ENCODE data around the gene SVOPL. TPM values are rescaled to one million over a fixed set of nuclear protein-coding genes. Genes with fewer than 3 reads are reported as not detected.

Gene SVOPL
- total RNA-seq, 1 experiment from 2014 or later, result not detected

- no TSS peak for BruUV-seq (replicated peaks)
Measured at GRCh38 chr7:138546064-138546619, 155.0 kb downstream of the SVOPL start.

GRCh38 chr7:138545123-138545522, 156.0 kb downstream of the SVOPL start:
- CTCF ChIA-PET, result no interaction called here
- H3K36me3 ChIP-seq (ENCODE audit: control insufficient read depth in 1 of 2, insufficient read depth in 2 of 2, low read length in 2 of 2), result no peaks in the 10 kb centered on the region
- H3K4me3 ChIP-seq (replicated peaks in 1 of 2; ENCODE audit: low read depth in 1 of 2, low read length in 2 of 2), result no peak overlapping the region

More at GRCh38 chr7:138546064-138546619, 155.0 kb downstream of the SVOPL start:
- Histone ChIP-seq H3K9ac (ENCODE audit: low read length) (no peak overlapping the region), H3K9me2 (ENCODE audit: insufficient read depth) (no peaks in the 10 kb centered on the region), H3K4me1 (ENCODE audit: control insufficient read depth in 1 of 2, insufficient read depth in 2 of 2, low read length in 2 of 2) (no peaks in the 10 kb centered on the region), H4K20me1 (ENCODE audit: insufficient read depth) (no peaks in the 10 kb centered on the region), H3K27me3 (ENCODE audit: insufficient read depth, low read length) (no peaks in the 10 kb centered on the region), H3K4me2 (ENCODE audit: low read length) (no peak overlapping the region), H3K36me3 (ENCODE audit: control insufficient read depth in 1 of 2, insufficient read depth in 2 of 2, low read length in 2 of 2) (no peaks in the 10 kb centered on the region), H2AFZ (ENCODE audit: low read depth, low read length, poor library complexity, severe bottlenecking) (no peak overlapping the region), H3K79me2 (ENCODE audit: insufficient read depth, low read length) (no peaks in the 10 kb centered on the region), H3K9me3 (ENCODE audit: control insufficient read depth in 1 of 2, insufficient read depth in 1 of 2, low read depth in 1 of 2, low read length in 2 of 2) (no peaks in the 10 kb centered on the region), H3K4me3 (replicated peaks in 1 of 2; ENCODE audit: low read depth in 1 of 2, low read length in 2 of 2) (no peak overlapping the region), H3K27ac (ENCODE audit: low read depth, low read length) (no peak overlapping the region)
- ATAC-seq (no peak), DNase-seq (ENCODE audit: low read depth, low spot score) (no peak)
- ChIA-PET CTCF (no interaction called here), POLR2A (no interaction called here), RAD21 (ENCODE audit: low non-redundant PET in 1 of 2, low total read pairs in 2 of 2, uncharacterized antibody in 2 of 2, unreplicated experiment in 2 of 2) (no interaction called here)
- intact Hi-C loops (cut with micrococcal nuclease), result no loop called here
- TF ChIP-seq ATF3 (IDR thresholded peaks at IDR 0.05) (no peak), CEBPB (IDR thresholded peaks at IDR 0.05; ENCODE audit: low read depth) (no peak), EGR1 (IDR thresholded peaks at IDR 0.05; ENCODE audit: low read depth) (no peak), ZFX (IDR thresholded peaks at IDR 0.05) (no peak), RAD21 (IDR thresholded peaks at IDR 0.05; ENCODE audit: low read depth) (no peak), SP1 (IDR thresholded peaks at IDR 0.05; ENCODE audit: low read depth) (no peak), ZNF274 (IDR thresholded peaks at IDR 0.05; ENCODE audit: low read depth, low read length) (no peak), MAX (IDR thresholded peaks at IDR 0.05) (no peak), EZH2phosphoT487 (IDR thresholded peaks at IDR 0.05; ENCODE audit: borderline replicate concordance) (no peak), SRF (IDR thresholded peaks at IDR 0.05; ENCODE audit: low read depth) (no peak)

More at GRCh38 chr7:138545123-138545522, 156.0 kb downstream of the SVOPL start:
- Histone ChIP-seq H2AFZ (ENCODE audit: low read depth, low read length, poor library complexity, severe bottlenecking) (no peak overlapping the region), H3K4me1 (ENCODE audit: control insufficient read depth in 1 of 2, insufficient read depth in 2 of 2, low read length in 2 of 2) (no peaks in the 10 kb centered on the region), H3K9ac (ENCODE audit: low read length) (no peak overlapping the region), H3K27me3 (ENCODE audit: insufficient read depth, low read length) (no peaks in the 10 kb centered on the region), H3K27ac (ENCODE audit: low read depth, low read length) (no peak overlapping the region), H3K9me3 (ENCODE audit: control insufficient read depth in 1 of 2, insufficient read depth in 1 of 2, low read depth in 1 of 2, low read length in 2 of 2) (no peaks in the 10 kb centered on the region), H4K20me1 (ENCODE audit: insufficient read depth) (no peaks in the 10 kb centered on the region), H3K4me2 (ENCODE audit: low read length) (no peak overlapping the region), H3K79me2 (ENCODE audit: insufficient read depth, low read length) (no peaks in the 10 kb centered on the region), H3K9me2 (ENCODE audit: insufficient read depth) (no peaks in the 10 kb centered on the region)
- no peak for TF ChIP-seq ZNF274 (IDR thresholded peaks at IDR 0.05; ENCODE audit: low read depth, low read length)
- ATAC-seq (no peak), DNase-seq (ENCODE audit: low read depth, low spot score) (no peak)
- intact Hi-C loops (cut with micrococcal nuclease), result no loop called here
- RAD21 ChIA-PET (ENCODE audit: low non-redundant PET in 1 of 2, low total read pairs in 2 of 2, uncharacterized antibody in 2 of 2, unreplicated experiment in 2 of 2), result no interaction called here
- no TSS peak for BruUV-seq (replicated peaks)
- POLR2A ChIA-PET, result no interaction called here

Other genes with a start within 250 kb of the SVOPL start
- gene TRIM24, start 241.1 kb downstream of the SVOPL start, total RNA-seq (2021; ENCODE audit: unreplicated experiment), result 12.8 TPM
- gene TMEM213, start 96.6 kb upstream of the SVOPL start, total RNA-seq (2021; ENCODE audit: unreplicated experiment), result not detected
- gene ATP6V0A4, start 96.8 kb upstream of the SVOPL start, total RNA-seq (2021; ENCODE audit: unreplicated experiment), result not detected

Measured in HCT116 (cell line).